Glutamatergic neuron (in vitro differentiated cells): ENCODE results near the gene IL7R. TPM values are rescaled to one million over a fixed set of nuclear protein-coding genes. Genes with fewer than 3 reads are reported as not detected.

Experiments used
- DNase-seq: peaks from one replicate; pipeline ENCODE4 v3.0.0; 2022
- H3K27ac Mint-ChIP-seq: one replicate; pipeline ENCODE4 v1.8.0; 2020; ENCODE audit warnings: mild to moderate bottlenecking, mixed read lengths, inconsistent platforms; ENCODE audit not compliant: unreplicated experiment
- H3K27me3 Mint-ChIP-seq: one replicate; pipeline ENCODE4 v1.8.0; 2020; ENCODE audit warnings: mild to moderate bottlenecking, moderate library complexity, mixed read lengths, inconsistent platforms; ENCODE audit not compliant: unreplicated experiment
- H3K36me3 Mint-ChIP-seq: one replicate; pipeline ENCODE4 v1.8.0; 2020; ENCODE audit warnings: mild to moderate bottlenecking, mixed read lengths, inconsistent platforms; ENCODE audit not compliant: unreplicated experiment
- H3K4me1 Mint-ChIP-seq: one replicate; pipeline ENCODE4 v1.8.0; 2020; ENCODE audit warnings: mild to moderate bottlenecking, low read depth, mixed read lengths, inconsistent platforms; ENCODE audit not compliant: unreplicated experiment
- H3K4me3 Mint-ChIP-seq: one replicate; pipeline ENCODE4 v1.8.0; 2020; ENCODE audit warnings: mild to moderate bottlenecking, mixed read lengths, inconsistent platforms; ENCODE audit not compliant: unreplicated experiment
- H3K9me3 Mint-ChIP-seq: one replicate; pipeline ENCODE4 v1.8.0; 2020; ENCODE audit warnings: mild to moderate bottlenecking, moderate library complexity, mixed read lengths, inconsistent platforms; ENCODE audit not compliant: unreplicated experiment
- total RNA-seq: library from RNA; stranded (reverse); fragmentation: NEBNext Ultra II Directional; extraction: Animal tissue kit (Norgen Biotek cat#: 25700); gene quantifications from one replicate; pipeline ENCODE4 v1.2.1, GENCODE V29; 2021; ENCODE audit not compliant: unreplicated experiment
- TF ChIP-seq, protein P1 (sequence below): fragments of 200-600 bp; sonication (generic); IDR thresholded peaks from one replicate; pipeline ENCODE4 v1.5.0; 2021; ENCODE audit not compliant: partially characterized antibody, unreplicated experiment

Gene IL7R
- total RNA-seq, 1 donor from 2014 or later: not detected

DNA sequence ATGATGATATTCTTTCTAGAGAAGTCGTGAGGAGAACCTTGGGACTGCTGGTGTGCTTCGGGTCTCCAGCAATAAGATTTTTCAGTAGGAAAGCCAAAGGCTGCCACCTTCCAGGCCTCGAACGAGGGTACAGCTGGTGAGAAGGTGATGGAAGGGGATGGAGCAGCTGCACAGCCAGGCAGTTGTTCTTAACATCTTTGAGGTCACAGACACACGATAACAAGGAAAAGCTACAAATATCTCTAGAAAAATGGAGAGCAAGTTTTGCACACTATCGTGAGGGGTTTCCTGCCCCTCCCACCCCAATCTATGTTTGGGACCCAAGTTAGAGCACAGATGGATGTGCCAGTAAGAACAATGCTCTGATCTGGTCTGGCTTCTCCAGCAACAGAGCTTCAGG lies 6.8 kb upstream of the IL7R start:
- no peaks in the 10 kb centered on the region for H3K4me1 Mint-ChIP-seq
- TF ChIP-seq, protein P1, sequence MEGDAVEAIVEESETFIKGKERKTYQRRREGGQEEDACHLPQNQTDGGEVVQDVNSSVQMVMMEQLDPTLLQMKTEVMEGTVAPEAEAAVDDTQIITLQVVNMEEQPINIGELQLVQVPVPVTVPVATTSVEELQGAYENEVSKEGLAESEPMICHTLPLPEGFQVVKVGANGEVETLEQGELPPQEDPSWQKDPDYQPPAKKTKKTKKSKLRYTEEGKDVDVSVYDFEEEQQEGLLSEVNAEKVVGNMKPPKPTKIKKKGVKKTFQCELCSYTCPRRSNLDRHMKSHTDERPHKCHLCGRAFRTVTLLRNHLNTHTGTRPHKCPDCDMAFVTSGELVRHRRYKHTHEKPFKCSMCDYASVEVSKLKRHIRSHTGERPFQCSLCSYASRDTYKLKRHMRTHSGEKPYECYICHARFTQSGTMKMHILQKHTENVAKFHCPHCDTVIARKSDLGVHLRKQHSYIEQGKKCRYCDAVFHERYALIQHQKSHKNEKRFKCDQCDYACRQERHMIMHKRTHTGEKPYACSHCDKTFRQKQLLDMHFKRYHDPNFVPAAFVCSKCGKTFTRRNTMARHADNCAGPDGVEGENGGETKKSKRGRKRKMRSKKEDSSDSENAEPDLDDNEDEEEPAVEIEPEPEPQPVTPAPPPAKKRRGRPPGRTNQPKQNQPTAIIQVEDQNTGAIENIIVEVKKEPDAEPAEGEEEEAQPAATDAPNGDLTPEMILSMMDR: no peak
- H3K4me3 Mint-ChIP-seq: no peak overlapping the region
- H3K27ac Mint-ChIP-seq: no peak overlapping the region
- DNase-seq: no peak
- H3K9me3 Mint-ChIP-seq: peaks cover 5% of the 10 kb centered on the region
- H3K36me3 Mint-ChIP-seq: peaks cover 5% of the 10 kb centered on the region
- H3K27me3 Mint-ChIP-seq: no peaks in the 10 kb centered on the region

DNA sequence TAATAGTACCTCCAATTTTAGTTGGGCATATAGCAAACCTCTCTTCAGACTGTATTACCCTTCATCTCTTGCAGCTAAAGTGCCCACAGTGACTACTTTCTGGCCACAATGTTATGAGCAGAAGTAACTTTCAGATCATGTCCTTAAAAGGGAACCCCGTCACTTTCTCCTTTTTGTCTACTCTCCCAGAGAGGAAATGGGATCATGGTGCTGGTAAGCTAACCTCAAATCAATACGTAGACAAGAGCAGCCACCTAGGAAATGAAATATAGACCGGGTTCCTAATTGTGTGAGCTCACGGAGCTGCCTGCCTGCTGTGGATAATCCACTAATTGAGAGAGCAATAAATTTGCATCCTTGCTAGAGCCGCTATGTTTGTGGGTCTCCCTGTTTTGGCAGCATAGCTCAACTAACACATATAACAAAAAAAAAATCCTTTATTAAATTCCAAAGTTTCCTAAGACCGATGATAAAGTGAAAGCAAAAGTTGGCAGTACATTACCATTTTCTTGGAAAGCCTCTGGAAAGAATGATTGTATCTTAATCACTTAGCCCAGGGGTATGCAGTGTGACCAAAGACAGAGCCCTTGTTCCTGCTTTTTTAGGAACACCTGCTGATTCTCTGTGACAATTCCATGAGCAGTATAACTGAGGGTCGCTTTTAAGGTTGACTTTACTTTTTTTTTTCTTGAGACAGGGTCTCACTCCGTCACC lies 5.6 kb upstream of the IL7R start:
- H3K9me3 Mint-ChIP-seq: peaks cover 5% of the 10 kb centered on the region
- H3K27ac Mint-ChIP-seq: no peak overlapping the region
- DNase-seq: no peak
- TF ChIP-seq, protein P1: no peak
- H3K4me3 Mint-ChIP-seq: no peak overlapping the region
- no peaks in the 10 kb centered on the region for H3K4me1 Mint-ChIP-seq
- H3K27me3 Mint-ChIP-seq: no peaks in the 10 kb centered on the region
- H3K36me3 Mint-ChIP-seq: peaks cover 5% of the 10 kb centered on the region

DNA sequence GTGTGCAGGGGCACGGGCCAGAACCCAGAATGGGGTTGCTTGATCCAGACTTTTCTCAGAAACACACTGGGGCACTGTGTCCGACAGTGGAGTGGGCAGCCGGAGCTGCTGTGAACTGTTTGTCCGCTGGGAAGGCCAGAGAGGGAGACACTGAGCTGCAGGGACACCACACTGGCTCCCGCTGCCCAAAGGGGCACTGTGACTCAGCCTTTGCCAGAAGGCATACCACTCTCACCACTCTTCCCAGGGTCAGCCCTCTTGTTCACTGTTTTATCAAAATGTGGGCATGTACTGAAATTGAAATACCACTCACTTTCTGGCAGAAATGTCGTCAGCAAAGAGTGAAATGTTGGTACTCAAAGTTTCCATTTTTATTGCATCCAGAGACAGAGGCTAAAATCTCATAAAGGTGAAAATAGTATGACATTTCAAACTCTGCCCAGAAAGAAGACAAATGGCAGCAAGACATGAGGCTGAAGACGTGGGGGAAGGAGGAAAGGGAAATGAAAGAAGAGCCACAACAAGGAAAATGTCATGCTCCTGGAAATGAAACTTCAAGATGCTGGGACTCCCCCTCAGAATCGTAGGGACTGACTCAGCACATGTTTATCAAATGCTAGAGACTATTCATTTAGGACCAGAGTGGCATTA lies 4.5 kb upstream of the IL7R start:
- TF ChIP-seq, protein P1: no peak
- no peak overlapping the region for H3K4me3 Mint-ChIP-seq

DNA sequence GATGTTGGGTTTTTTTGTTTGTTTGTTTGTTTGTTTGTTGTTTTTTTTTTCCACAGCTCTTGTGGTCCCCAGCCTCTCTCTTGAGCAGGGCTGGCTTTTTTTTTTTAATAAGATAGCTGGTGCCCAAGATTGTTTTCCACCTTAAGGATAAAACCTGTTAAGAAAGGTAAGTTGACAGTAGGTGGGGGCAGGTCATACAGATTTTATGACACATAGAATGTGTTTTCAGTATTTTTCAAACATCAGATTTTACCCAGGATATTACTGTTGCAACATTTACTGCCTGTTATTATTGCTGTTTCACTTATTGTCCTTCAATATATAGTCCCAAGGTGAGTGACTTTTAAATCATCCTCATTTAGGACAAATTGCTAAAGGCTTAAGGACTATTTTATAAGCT lies 3.9 kb upstream of the IL7R start:
- Mint-ChIP-seq H3K36me3 (no peaks in the 10 kb centered on the region), H3K27me3 (no peaks in the 10 kb centered on the region), H3K4me1 (no peaks in the 10 kb centered on the region), H3K27ac (no peak overlapping the region), H3K4me3 (no peak overlapping the region), H3K9me3 (no peaks in the 10 kb centered on the region)
- TF ChIP-seq, protein P1: no peak
- no peak for DNase-seq

More for the DNA sequence above, 4.5 kb upstream of the IL7R start:
- no peaks in the 10 kb centered on the region for H3K36me3 Mint-ChIP-seq
- H3K27ac Mint-ChIP-seq: no peak overlapping the region
- no peak for DNase-seq
- no peaks in the 10 kb centered on the region for H3K4me1 Mint-ChIP-seq
- no peaks in the 10 kb centered on the region for H3K27me3 Mint-ChIP-seq
- H3K9me3 Mint-ChIP-seq: no peaks in the 10 kb centered on the region

DNA sequence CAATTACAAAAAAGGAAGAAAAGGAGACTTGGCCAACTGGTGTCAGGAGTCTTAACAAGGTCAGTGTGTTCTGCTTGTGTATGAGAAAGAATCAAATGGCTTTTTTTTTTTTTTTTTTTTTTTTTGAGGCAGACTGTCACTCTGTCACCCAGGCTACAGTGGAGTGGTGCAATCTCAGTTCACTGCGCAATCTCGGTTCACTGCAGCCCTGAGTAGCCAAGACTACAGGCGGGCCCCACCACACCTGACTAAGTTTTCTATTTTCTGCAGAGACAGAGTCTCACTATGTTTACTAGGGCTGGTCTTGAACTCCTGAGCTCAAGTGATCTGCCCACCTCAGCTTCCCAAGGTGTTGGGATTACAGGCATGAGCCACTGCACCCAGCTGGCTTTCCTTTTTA lies 3.1 kb upstream of the IL7R start:
- no peak overlapping the region for H3K4me3 Mint-ChIP-seq
- no peaks in the 10 kb centered on the region for H3K4me1 Mint-ChIP-seq
- no peaks in the 10 kb centered on the region for H3K36me3 Mint-ChIP-seq
- no peaks in the 10 kb centered on the region for H3K27me3 Mint-ChIP-seq
- DNase-seq: no peak
- TF ChIP-seq, protein P1: no peak
- H3K9me3 Mint-ChIP-seq: no peaks in the 10 kb centered on the region
- H3K27ac Mint-ChIP-seq: no peak overlapping the region
